ENCODE measurements around the gene GOLGA6L10. TPM values are rescaled to one million over a fixed set of nuclear protein-coding genes. Genes with fewer than 3 reads are reported as not detected.
"Not testable (repeated sequence)": the region's sequence is repeated elsewhere in the genome, so short reads cannot be mapped to it uniquely, and the experiment has no call there.

Gene GOLGA6L10
- total RNA-seq, 1 donor: 0.45 TPM

- H3K4me3 ChIP-seq (ENCODE audit: low read depth, low read length): no peak overlapping the region
- no peak for DNase-seq (ENCODE audit: low read depth)
- TF ChIP-seq CTCF (IDR thresholded peaks at IDR 0.05; ENCODE audit: insufficient read depth, low read length): no peak
Observed at GRCh38 chr15:82301296-82302016, 47.8 kb downstream of the GOLGA6L10 start.

GRCh38 chr15:82300883-82301282 lies 48.4 kb downstream of the GOLGA6L10 start:
- H3K4me3 ChIP-seq (ENCODE audit: low read depth, low read length): no peak overlapping the region
- no peak for DNase-seq (ENCODE audit: low read depth)
- no peak for TF ChIP-seq CTCF (IDR thresholded peaks at IDR 0.05; ENCODE audit: insufficient read depth, low read length)

- DNase-seq (ENCODE audit: low read depth): peak; percentile 4
- not testable (repeated sequence) for H3K4me3 ChIP-seq (ENCODE audit: low read depth, low read length)
Observed at GRCh38 chr15:82300326-82300725, 48.9 kb downstream of the GOLGA6L10 start.

- DNase-seq (ENCODE audit: low read depth); H3K4me3 ChIP-seq (ENCODE audit: low read depth, low read length): not testable (repeated sequence)
Observed at GRCh38 chr15:82299511-82299914, 49.8 kb downstream of the GOLGA6L10 start.

- no peak for TF ChIP-seq CTCF (IDR thresholded peaks at IDR 0.05; ENCODE audit: insufficient read depth, low read length)
- no peak for DNase-seq (ENCODE audit: low read depth)
- H3K4me3 ChIP-seq (ENCODE audit: low read depth, low read length): no peak overlapping the region
Observed at GRCh38 chr15:82298520-82298919, 50.8 kb downstream of the GOLGA6L10 start.

GRCh38 chr15:82298032-82298431 lies 51.2 kb downstream of the GOLGA6L10 start:
- TF ChIP-seq CTCF (IDR thresholded peaks at IDR 0.05; ENCODE audit: insufficient read depth, low read length): no peak
- DNase-seq (ENCODE audit: low read depth): no peak
- H3K4me3 ChIP-seq (ENCODE audit: low read depth, low read length): no peak overlapping the region

GRCh38 chr15:82297546-82297945 lies 51.7 kb downstream of the GOLGA6L10 start:
- no peak for TF ChIP-seq CTCF (IDR thresholded peaks at IDR 0.05; ENCODE audit: insufficient read depth, low read length)
- DNase-seq (ENCODE audit: low read depth): no peak
- no peak overlapping the region for H3K4me3 ChIP-seq (ENCODE audit: low read depth, low read length)

- TF ChIP-seq CTCF (IDR thresholded peaks at IDR 0.05; ENCODE audit: insufficient read depth, low read length): no peak
- no peak for DNase-seq (ENCODE audit: low read depth)
- no peak overlapping the region for H3K4me3 ChIP-seq (ENCODE audit: low read depth, low read length)
Observed at GRCh38 chr15:82294061-82294690, 55.1 kb downstream of the GOLGA6L10 start.

All from fibroblast of the aortic adventitia (primary cell).